Body of pancreas (tissue), 4 donors: ENCODE results near the gene DIS3L2. TPM values are rescaled to one million over a fixed set of nuclear protein-coding genes. Genes with fewer than 3 reads are reported as not detected.
A peak's percentile ranks its signal among the peaks of the same experiment; 100 is the strongest.

Experiments used
- ATAC-seq: fragments of 150-250 bp; one replicate; pipeline ENCODE4 v1.9.1; 2016
- DNase-seq, 4 donors: peaks; one replicate each; pipeline ENCODE4 v3.0.0-alpha.2; 2019
- H3K27ac ChIP-seq, 4 donors: fragments of 200-600 bp; sonication (generic); 1 replicate in 3 of 4; 2 replicates in 1 of 4; pipeline versions ENCODE4 v1.5.1 to v1.6.1; 2016 to 2019; ENCODE audit warnings: mild to moderate bottlenecking in 1 of 4, mixed read lengths in 1 of 4, moderate library complexity in 1 of 4
- H3K27me3 ChIP-seq, 2 donors: fragments of 200-600 bp; sonication (generic); one replicate each; pipeline ENCODE4 v1.6.0; 2016; ENCODE audit warnings: mild to moderate bottlenecking in 1 of 2
- H3K36me3 ChIP-seq, 2 donors: fragments of 200-600 bp; sonication (generic); replicated peaks in 1 of 2; 2 replicates each; pipeline ENCODE4 v1.5.1; 2016; ENCODE audit warnings: low read depth in 2 of 2; ENCODE audit not compliant: insufficient read depth in 1 of 2
- H3K4me1 ChIP-seq: fragments of 200-600 bp; sonication (generic); one replicate; pipeline ENCODE4 v1.6.0; 2016
- H3K4me3 ChIP-seq, 2 donors: fragments of 200-600 bp; sonication (generic); 1 replicate in 1 of 2; 2 replicates in 1 of 2; pipeline ENCODE4 v1.5.1; 2016 to 2019
- H3K9me3 ChIP-seq, 3 donors: fragments of 200-600 bp; sonication (generic); 1 replicate in 2 of 3; 2 replicates in 1 of 3; pipeline ENCODE4 v1.5.1; 2016
- CTCF ChIP-seq, 7 experiments: fragments of 450-650 bp in 4 of 7; fragments of 200-600 bp in 3 of 7; sonication (generic) in 3 of 7; IDR thresholded peaks; one replicate each; pipeline ENCODE4 v1.5.1; 2016 to 2019; ENCODE audit warnings: antibody characterized with exemption in 7 of 7
- POLR2A ChIP-seq, 3 donors: fragments of 450-650 bp; IDR thresholded peaks; one replicate each; pipeline ENCODE4 v1.6.1; 2016; ENCODE audit warnings: antibody characterized with exemption in 3 of 3, mild to moderate bottlenecking in 2 of 3
- WGBS, 2 donors: methylation state at CpG; one replicate each; pipeline ENCODE4 v1.1.5; 2017; 5-methylcytosine and 5-hydroxymethylcytosine counted together
- intact Hi-C: fragments of 100-400 bp; cut with DNase I; formaldehyde crosslinking; loops from one replicate; pipeline ENCODE4 v1.15.1; 2023
- total RNA-seq, 2 donors: library from RNA; depleted of rRNA; stranded (reverse); fragments of >200 nt; gene quantifications; one replicate each; pipeline ENCODE4 v1.1.0, GENCODE V29; 2016

DIS3L2 gene
- total RNA-seq, 2 donors from 2014 or later, result 27.8 to 113 TPM

DNA sequence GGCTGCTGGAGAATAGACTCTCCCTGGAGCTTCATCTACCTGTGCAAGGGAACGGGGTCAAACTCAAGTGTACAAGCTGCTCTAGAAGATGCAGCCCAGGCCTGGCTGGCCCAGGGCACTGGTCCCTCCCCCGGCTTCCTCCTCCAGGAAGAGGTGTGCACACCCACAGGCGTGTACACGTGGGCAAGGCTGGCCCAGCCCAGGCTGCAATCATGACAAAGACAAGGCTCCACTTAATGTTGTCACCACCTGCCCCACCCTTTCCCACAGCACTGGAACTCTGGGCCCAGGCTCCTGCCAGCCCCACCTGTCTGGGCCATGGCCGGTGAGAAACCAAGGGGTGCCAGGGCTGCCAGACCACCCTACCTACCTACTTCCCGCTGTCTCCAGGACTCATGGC is 387.4 kb downstream of the DIS3L2 start:
- intact Hi-C loops, result no loop called here
- no peak overlapping the region for H3K27ac ChIP-seq
- H3K9me3 ChIP-seq, result no peaks in the 10 kb centered on the region
- no peaks in the 10 kb centered on the region for H3K36me3 ChIP-seq
- no peak overlapping the region for H3K4me3 ChIP-seq
- H3K27me3 ChIP-seq, result peaks cover 0 to 31% of the 10 kb centered on the region in 2 donors
- no peak for TF ChIP-seq CTCF (IDR thresholded peaks at IDR 0.05)
- TF ChIP-seq POLR2A (IDR thresholded peaks at IDR 0.05), result no peak
- no peak for ATAC-seq
- H3K4me1 ChIP-seq, result peaks cover 20% of the 10 kb centered on the region
- 48 to 52% methylated on average over 6 of the region's 6 CpGs for WGBS, 2 donors
- no peak for DNase-seq

GRCh38 chr2:232349546-232349945 is 388.0 kb downstream of the DIS3L2 start:
- Histone ChIP-seq H3K4me1 (peaks cover 20% of the 10 kb centered on the region), H3K36me3 (no peaks in the 10 kb centered on the region), H3K9me3 (no peaks in the 10 kb centered on the region), H3K27me3 (peaks cover 0 to 31% of the 10 kb centered on the region in 2 donors), H3K27ac (no peak overlapping the region), H3K4me3 (no peak overlapping the region)
- DNase-seq (no peak), ATAC-seq (no peak)
- intact Hi-C loops, result no loop called here
- WGBS, 2 donors, result 60% methylated on average over 7 of the region's 7 CpGs; no CpG with 5 or more reads in 1 of the 2 donors
- TF ChIP-seq CTCF (IDR thresholded peaks at IDR 0.05) (no peak), POLR2A (IDR thresholded peaks at IDR 0.05) (no peak)

DNA sequence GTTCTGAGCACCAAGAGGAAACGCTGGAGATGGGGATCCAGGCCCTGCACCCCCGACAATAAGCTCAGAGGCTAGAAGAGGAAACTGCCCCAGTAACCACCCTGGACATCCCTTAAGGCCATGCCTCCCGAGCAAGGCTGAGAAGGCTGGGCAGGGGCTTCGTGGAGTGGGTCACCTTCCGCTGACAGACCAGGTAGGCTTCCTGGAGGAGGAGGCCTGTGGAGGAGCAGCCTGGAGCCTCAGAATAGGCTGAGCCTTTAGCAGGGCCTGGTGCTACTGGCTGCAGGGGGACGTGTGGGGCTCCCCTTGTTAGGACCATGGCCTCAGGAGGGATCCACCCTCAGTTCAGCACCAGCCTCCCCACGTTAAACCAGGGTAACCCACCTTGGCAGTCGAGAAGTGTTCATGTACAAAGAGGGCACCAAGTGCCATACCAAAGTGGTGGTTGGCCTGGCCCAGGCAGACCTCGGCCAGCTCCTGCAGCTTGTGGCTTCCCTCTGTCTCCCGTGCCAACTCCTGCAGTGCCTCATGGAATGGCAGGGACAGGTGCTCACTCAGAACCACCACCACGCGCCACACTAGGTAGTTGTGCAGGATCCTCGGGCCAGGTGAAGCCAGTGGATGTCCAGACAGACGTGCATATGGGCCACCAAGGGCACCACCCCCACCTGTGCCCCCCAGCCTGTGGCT is 388.6 kb downstream of the DIS3L2 start:
- intact Hi-C loops, result no loop called here

DNA sequence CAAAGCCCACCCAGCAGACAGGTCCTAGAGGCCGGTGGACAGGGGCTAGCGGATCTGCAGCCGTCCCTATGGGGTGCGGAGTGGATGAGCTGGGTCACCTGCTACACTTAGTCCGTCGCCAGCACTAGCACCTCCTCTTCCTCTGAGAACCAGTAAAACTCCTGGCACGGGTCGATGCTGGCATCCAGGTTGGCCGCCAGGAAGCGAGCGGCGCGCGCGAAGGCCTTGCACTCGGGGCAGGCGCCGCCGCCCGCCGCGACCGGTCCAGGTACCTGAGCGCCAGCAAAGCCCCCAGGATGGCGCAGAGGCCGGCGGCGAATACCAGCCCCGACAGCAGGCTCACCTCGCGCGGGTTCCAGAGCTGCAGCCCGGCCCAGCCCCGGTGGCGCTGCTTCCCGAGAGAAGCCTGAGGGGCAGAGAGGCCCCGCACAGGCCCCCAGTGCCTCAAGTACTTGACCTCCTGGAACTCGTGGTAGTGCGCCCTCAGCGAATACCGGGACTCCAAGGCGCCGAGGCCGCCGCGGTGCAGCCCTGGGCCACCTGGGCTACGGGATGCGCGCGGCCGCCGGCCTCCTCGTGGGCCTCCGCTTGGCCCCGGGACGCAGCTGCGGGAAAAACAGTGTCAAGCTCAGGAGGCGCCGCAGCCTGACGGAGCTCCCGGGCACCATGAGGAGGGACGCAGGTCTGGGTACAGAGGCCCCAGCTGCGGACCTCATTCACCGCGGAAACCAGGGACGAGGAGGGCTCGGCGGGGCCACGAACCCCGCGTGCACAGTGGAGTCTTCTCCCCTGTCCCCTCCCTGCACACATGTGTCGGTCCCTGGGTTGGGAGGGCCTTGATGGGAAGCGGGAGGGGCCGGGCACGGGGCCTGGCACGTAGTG is 389.5 kb downstream of the DIS3L2 start:
- Histone ChIP-seq H3K27ac (no peak overlapping the region), H3K36me3 (no peaks in the 10 kb centered on the region), H3K27me3 (peaks cover 0 to 31% of the 10 kb centered on the region in 2 donors), H3K9me3 (no peaks in the 10 kb centered on the region), H3K4me1 (peaks cover 20% of the 10 kb centered on the region), H3K4me3 (no peak overlapping the region)
- TF ChIP-seq POLR2A (IDR thresholded peaks at IDR 0.05), result no peak
- TF ChIP-seq CTCF (IDR thresholded peaks at IDR 0.05), result no peak
- ATAC-seq (peak; percentile 51), DNase-seq (peak in 3 of 4 donors; percentile 29 to 52 (median 32))
- intact Hi-C loops, result no loop called here
- 14 to 51% methylated on average over 2 to 74 of the region's 76 CpGs for WGBS, 2 donors

More for the DNA sequence above, 388.6 kb downstream of the DIS3L2 start:
- Histone ChIP-seq H3K4me3 (no peak overlapping the region), H3K9me3 (no peaks in the 10 kb centered on the region), H3K36me3 (no peaks in the 10 kb centered on the region), H3K27me3 (peaks cover 0 to 31% of the 10 kb centered on the region in 2 donors), H3K4me1 (peaks cover 20% of the 10 kb centered on the region), H3K27ac (no peak overlapping the region)
- WGBS, 2 donors, result 53% methylated on average over 4 to 14 of the region's 14 CpGs
- ATAC-seq (no peak), DNase-seq (peak in 1 of 4 donors; percentile 4)
- no peak for TF ChIP-seq CTCF (IDR thresholded peaks at IDR 0.05)
- no peak for TF ChIP-seq POLR2A (IDR thresholded peaks at IDR 0.05)
